IMR-90 (cell line): ENCODE data around the gene PRKAR2A. TPM values are rescaled to one million over a fixed set of nuclear protein-coding genes. Genes with fewer than 3 reads are reported as not detected.
"Not testable (repeated sequence)": the region's sequence is repeated elsewhere in the genome, so short reads cannot be mapped to it uniquely, and the experiment has no call there.

Experiments
- ATAC-seq: fragments of 200-7000 bp; cut with Tn5 transposase; 2 replicates; pipeline ENCODE4 v1.9.1; 2020; ENCODE audit warnings: low read depth, mild to moderate bottlenecking, moderate library complexity
- BruUV-seq: library from RNA; stranded (reverse); fragments of 400-500 nt; replicated peaks from 2 replicates; lab custom pipeline; 2021; lab: Mats Ljungman, UMichigan
- CTCF ChIA-PET: fragments of 300-600 bp; formaldehyde crosslinking; extraction: SDS; loops from one replicate; lab custom pipeline; 2021; ENCODE audit warnings: antibody characterized with exemption; lab: Yijun Ruan, JAX
- POLR2A ChIA-PET: fragments of 300-600 bp; sonication (Branson Sonifier 250); formaldehyde crosslinking; loops from one replicate; lab custom pipeline; 2022; ENCODE audit warnings: antibody characterized with exemption; ENCODE audit not compliant: unreplicated experiment; lab: Charles Lee
- DNase-seq: peaks from one replicate; pipeline ENCODE4 v3.0.0; 2013
- H2AFZ ChIP-seq: replicated peaks from 2 replicates; pipeline ENCODE3; 2013; ENCODE audit warnings: low read length, mild to moderate bottlenecking; ENCODE audit not compliant: poor library complexity
- H2AK5ac ChIP-seq: 2 replicates; pipeline ENCODE4 v1.6.1; 2013; ENCODE audit warnings: low read depth, low read length, inconsistent platforms
- H2AK9ac ChIP-seq: replicated peaks from 2 replicates; pipeline ENCODE3; 2013; ENCODE audit warnings: mild to moderate bottlenecking, low read depth, low read length, moderate library complexity; ENCODE audit not compliant: poor library complexity
- H2BK120ac ChIP-seq: 2 replicates; pipeline ENCODE4 v1.6.1; 2013; ENCODE audit warnings: low read depth, low read length, inconsistent platforms
- H2BK15ac ChIP-seq: 3 replicates; pipeline ENCODE4 v1.6.1; 2013; ENCODE audit warnings: low read depth, low read length, inconsistent platforms
- H2BK20ac ChIP-seq: 2 replicates; pipeline ENCODE4 v1.6.1; 2013; ENCODE audit warnings: low read depth, mild to moderate bottlenecking, inconsistent platforms, low read length, moderate library complexity
- H2BK5ac ChIP-seq: 2 replicates; pipeline ENCODE4 v1.6.1; 2013; ENCODE audit warnings: mild to moderate bottlenecking, low read depth, low read length, inconsistent platforms; ENCODE audit not compliant: poor library complexity, severe bottlenecking
- H3K14ac ChIP-seq: replicated peaks from 2 replicates; pipeline ENCODE4 v1.6.1; 2013; ENCODE audit warnings: low read depth, low read length, inconsistent platforms
- H3K18ac ChIP-seq: 2 replicates; pipeline ENCODE4 v1.6.1; 2013; ENCODE audit warnings: low read depth, low read length, control low read depth
- H3K23ac ChIP-seq: 2 replicates; pipeline ENCODE4 v1.6.1; 2013; ENCODE audit warnings: low read depth, low read length, inconsistent platforms
- H3K27ac ChIP-seq: 2 replicates; pipeline ENCODE4 v1.5.1; 2013; ENCODE audit warnings: mild to moderate bottlenecking, control low read depth, low read length; ENCODE audit not compliant: insufficient read depth
- H3K27me3 ChIP-seq: 2 replicates; pipeline ENCODE4 v1.6.1; 2013; ENCODE audit warnings: low read length; ENCODE audit not compliant: control insufficient read depth, insufficient read depth
- H3K36me3 ChIP-seq: 2 replicates; pipeline ENCODE4 v1.6.1; 2013; ENCODE audit warnings: low read length, mixed read lengths; ENCODE audit not compliant: control insufficient read depth, insufficient read depth
- H3K4ac ChIP-seq: 2 replicates; pipeline ENCODE4 v1.6.1; 2013; ENCODE audit warnings: low read depth, low read length, inconsistent platforms
- H3K4me1 ChIP-seq: 2 replicates; pipeline ENCODE4 v1.6.1; 2013; ENCODE audit warnings: low read length, mixed read lengths; ENCODE audit not compliant: control insufficient read depth, insufficient read depth
- H3K4me2 ChIP-seq: 2 replicates; pipeline ENCODE4 v1.6.1; 2013; ENCODE audit warnings: low read depth, mild to moderate bottlenecking, control low read depth, low read length, moderate library complexity
- H3K4me3 ChIP-seq: 2 replicates; pipeline ENCODE4 v1.5.1; 2013; ENCODE audit warnings: low read depth, mild to moderate bottlenecking, control low read depth, low read length, moderate library complexity; ENCODE audit not compliant: insufficient read depth
- H3K56ac ChIP-seq: 2 replicates; pipeline ENCODE4 v1.6.1; 2013; ENCODE audit warnings: low read length, inconsistent platforms; ENCODE audit not compliant: insufficient read depth; ENCODE audit errors: extremely low read depth
- H3K79me1 ChIP-seq, 2 experiments: 2 replicates each; pipeline ENCODE4 v1.6.1; 2013; ENCODE audit warnings: low read length in 2 of 2, inconsistent platforms in 1 of 2, low read depth in 1 of 2
- H3K9ac ChIP-seq: 2 replicates; pipeline ENCODE4 v1.6.1; 2013; ENCODE audit warnings: low read depth, low read length, control low read depth
- H3K9me1 ChIP-seq: 2 replicates; pipeline ENCODE4 v1.6.1; 2013; ENCODE audit warnings: low read length, inconsistent platforms; ENCODE audit not compliant: insufficient read depth
- H3K9me3 ChIP-seq: 2 replicates; pipeline ENCODE4 v1.6.1; 2013; ENCODE audit warnings: low read length; ENCODE audit not compliant: control insufficient read depth, insufficient read depth
- H4K20me1 ChIP-seq: 2 replicates; pipeline ENCODE4 v1.6.1; 2013; ENCODE audit warnings: low read length, inconsistent platforms; ENCODE audit not compliant: insufficient read depth
- H4K5ac ChIP-seq: 2 replicates; pipeline ENCODE4 v1.6.1; 2013; ENCODE audit warnings: mild to moderate bottlenecking, low read depth, low read length, control low read depth
- H4K8ac ChIP-seq, 2 experiments: 2 replicates each; pipeline ENCODE4 v1.6.1; 2013; ENCODE audit warnings: low read depth in 2 of 2, low read length in 2 of 2, control low read depth in 1 of 2, inconsistent platforms in 1 of 2
- H4K91ac ChIP-seq: 2 replicates; pipeline ENCODE4 v1.6.1; 2013; ENCODE audit warnings: low read depth, low read length, inconsistent platforms; ENCODE audit not compliant: insufficient read depth
- WGBS, 2 experiments: methylation state at CpG; one replicate each; pipeline versions ENCODE4 v1.1.5 to v1.1.7; 2013; ENCODE audit warnings: missing lambda C conversion rate in 2 of 2; ENCODE audit not compliant: insufficient read length in 1 of 2; ENCODE audit errors: extremely low coverage in 2 of 2; 5-methylcytosine and 5-hydroxymethylcytosine counted together
- dilution Hi-C: fragments of 300-500 bp; cut with HindIII; formaldehyde crosslinking; loops from one replicate; pipeline ENCODE4 v1.14.3; 2018; ENCODE audit warnings: low sequenced_read_pairs; ENCODE audit not compliant: unreplicated experiment
- in situ Hi-C: fragments of 300-500 bp; cut with MboI; formaldehyde crosslinking; loops from 3 replicates; pipeline ENCODE4 v1.14.3; 2019; ENCODE audit warnings: low sequenced_read_pairs, inconsistent platforms, mixed read lengths
- intact Hi-C: fragments of 100-400 bp; cut with micrococcal nuclease; formaldehyde crosslinking; loops from 2 replicates; pipeline ENCODE4 v1.10.0; 2022
- polyA plus RNA-seq, 3 experiments: library from polyadenylated mRNA; depleted of rRNA; stranded (reverse); fragments of >200 nt; gene quantifications; 2 replicates each; pipeline ENCODE4 v1.2.3, GENCODE V29; 2012; ENCODE audit warnings: low replicate concordance in 1 of 3
- total RNA-seq: library from RNA; depleted of rRNA; stranded (reverse); fragments of >200 nt; gene quantifications from 2 replicates; pipeline ENCODE4 v1.2.3, GENCODE V29; 2012

The PRKAR2A gene
- total and polyA plus RNA-seq, 2 of the 4 experiments (the other 2 are of a cell fraction) = 11.3 to 48.2 TPM

GRCh38 chr3:48735075-48735767 lies 112.5 kb downstream of the PRKAR2A start:
- intact Hi-C loops, H2BK120ac ChIP-seq, H3K18ac ChIP-seq, H3K27ac ChIP-seq, H3K4me1 ChIP-seq, H3K4me3 ChIP-seq, H4K5ac ChIP-seq, H3K79me1 ChIP-seq, dilution Hi-C loops, H2AFZ ChIP-seq, H3K36me3 ChIP-seq, H4K91ac ChIP-seq, H3K14ac ChIP-seq, H3K56ac ChIP-seq, H4K20me1 ChIP-seq, H2BK5ac ChIP-seq, H3K9me1 ChIP-seq, BruUV-seq, H3K4ac ChIP-seq, DNase-seq, H2BK20ac ChIP-seq, H3K9me3 ChIP-seq, H3K9ac ChIP-seq, ATAC-seq, H3K27me3 ChIP-seq, in situ Hi-C loops, H2AK5ac ChIP-seq, H3K4me2 ChIP-seq, H4K8ac ChIP-seq, H2AK9ac ChIP-seq, H2BK15ac ChIP-seq, H3K23ac ChIP-seq: not testable (repeated sequence)
- ChIA-PET CTCF (interaction anchor here (0.6 to 0.8 kb wide), 2 partner anchors 13 to 453 kb away, joined by 5 to 9 read pairs; no protein-coding TSS in a partner anchor), POLR2A (interaction anchor here (0.7 kb wide), 1 partner anchor 99 kb away, joined by 3 read pairs; no protein-coding TSS in a partner anchor)
- no CpG with 5 or more reads among the region's 8 CpGs for WGBS, 2 experiments

- H3K56ac ChIP-seq, H2BK15ac ChIP-seq, H3K79me1 ChIP-seq, H3K18ac ChIP-seq, H4K5ac ChIP-seq, BruUV-seq, H4K91ac ChIP-seq, H3K4me2 ChIP-seq, H2BK5ac ChIP-seq, H3K9me3 ChIP-seq, ATAC-seq, in situ Hi-C loops, H3K4me1 ChIP-seq, H3K36me3 ChIP-seq, H2AFZ ChIP-seq, H3K27me3 ChIP-seq, H2AK9ac ChIP-seq, intact Hi-C loops, DNase-seq, H2BK20ac ChIP-seq, dilution Hi-C loops, CTCF ChIA-PET, H2BK120ac ChIP-seq, H3K27ac ChIP-seq, H3K9me1 ChIP-seq, H3K4me3 ChIP-seq, H4K8ac ChIP-seq, H3K9ac ChIP-seq, POLR2A ChIA-PET, H3K14ac ChIP-seq, H3K4ac ChIP-seq, H3K23ac ChIP-seq, H4K20me1 ChIP-seq, H2AK5ac ChIP-seq: not testable (repeated sequence)
- WGBS, 2 experiments = no CpG with 5 or more reads among the region's 25 CpGs
These were observed 113.1 kb downstream of the PRKAR2A start for GRCh38 chr3:48734541-48734940.
